Stimulated activated CD4-positive, alpha-beta T cell treated with anti-CD3 and anti-CD28 coated beads, TNF-alpha, amount 100 ng/mL, for 4 hours (primary cell): Measurements from ENCODE around the gene CBS.
"Not testable (repeated sequence)": the region's sequence is repeated elsewhere in the genome, so short reads cannot be mapped to it uniquely, and the experiment has no call there.

ENCODE experiments used
- DNase-seq, 3 experiments: peaks; one replicate each; pipeline ENCODE4 v3.0.0-alpha.2; 2020; ENCODE audit warnings: low read depth in 3 of 3

CBS gene

GRCh38 chr21:43075170-43076022 lies at the start of gene CBS:
Gene CBS, minus strand, starts transcription at chr21:43075835. Its CDS starts 3,642 bp downstream, at chr21:43072193.
- not testable (repeated sequence) for DNase-seq

GRCh38 chr21:43115956-43116355 lies 40.3 kb upstream of the CBS start:
- DNase-seq, result not testable (repeated sequence)

- not testable (repeated sequence) for DNase-seq
Observed at GRCh38 chr21:43114483-43114882, 38.8 kb upstream of the CBS start.

GRCh38 chr21:43109006-43109405 lies 33.4 kb upstream of the CBS start:
- DNase-seq, result not testable (repeated sequence)

- DNase-seq, result not testable (repeated sequence)
Observed at GRCh38 chr21:43108177-43108576, 32.5 kb upstream of the CBS start.

- DNase-seq, result not testable (repeated sequence)
Observed at GRCh38 chr21:43107794-43108137, 32.1 kb upstream of the CBS start.

GRCh38 chr21:43106965-43107793 lies 31.5 kb upstream of the CBS start, which contains the start of gene U2AF1:
Gene U2AF1, minus strand, starts transcription at chr21:43107570. Its CDS starts 76 bp downstream, at chr21:43107494.
- peak; percentile 33 to 65 (median 40) for DNase-seq

GRCh38 chr21:43104642-43105041 lies 29.0 kb upstream of the CBS start:
- DNase-seq, result not testable (repeated sequence)

GRCh38 chr21:43102281-43102680 lies 26.6 kb upstream of the CBS start:
- not testable (repeated sequence) for DNase-seq

- not testable (repeated sequence) for DNase-seq
Observed at GRCh38 chr21:43101676-43102075, 26.0 kb upstream of the CBS start.

GRCh38 chr21:43101000-43101399 lies 25.4 kb upstream of the CBS start:
- DNase-seq, result not testable (repeated sequence)

- not testable (repeated sequence) for DNase-seq
Observed at GRCh38 chr21:43091979-43092614, 16.5 kb upstream of the CBS start.

- not testable (repeated sequence) for DNase-seq
Observed at GRCh38 chr21:43090947-43091346, 15.3 kb upstream of the CBS start.

GRCh38 chr21:43089463-43089862 lies 13.8 kb upstream of the CBS start:
- not testable (repeated sequence) for DNase-seq

GRCh38 chr21:43082587-43083300 lies 7.1 kb upstream of the CBS start:
- DNase-seq, result not testable (repeated sequence)

- DNase-seq, result not testable (repeated sequence)
Observed at GRCh38 chr21:43076643-43077042, 1.0 kb upstream of the CBS start.

GRCh38 chr21:43076023-43076637 lies 495 bp upstream of the CBS start:
- not testable (repeated sequence) for DNase-seq

GRCh38 chr21:43074401-43075169 lies 1.1 kb downstream of the CBS start:
- not testable (repeated sequence) for DNase-seq

GRCh38 chr21:43072742-43073141 lies 2.9 kb downstream of the CBS start:
- not testable (repeated sequence) for DNase-seq

GRCh38 chr21:43069682-43070081 lies 6.0 kb downstream of the CBS start:
- not testable (repeated sequence) for DNase-seq
